ENCODE data around the gene MAP4. TPM values are rescaled to one million over a fixed set of nuclear protein-coding genes. Genes with fewer than 3 reads are reported as not detected.
"Not testable (repeated sequence)": the region's sequence is repeated elsewhere in the genome, so short reads cannot be mapped to it uniquely, and the experiment has no call there.

MAP4 gene
- total RNA-seq, 2 donors from 2014 or later = 80.6 to 89.7 TPM

GRCh38 chr3:47847260-47847659 is 169.0 kb downstream of the MAP4 start:
- ATAC-seq = no peak
- Mint-ChIP-seq H3K4me3 (no peak overlapping the region), H3K36me3 (ENCODE audit: low read depth) (peaks cover 7% of the 10 kb centered on the region), H3K27ac (no peak overlapping the region), H3K4me1 (peaks cover 11% of the 10 kb centered on the region), H3K27me3 (no peaks in the 10 kb centered on the region)
- H3K9me3 ChIP-seq (ENCODE audit: control insufficient read depth, low read length, poor library complexity, severe bottlenecking) = no peaks in the 10 kb centered on the region
- no peak for DNase-seq

GRCh38 chr3:47846880-47847248 is 169.4 kb downstream of the MAP4 start:
- no peaks in the 10 kb centered on the region for H3K27me3 Mint-ChIP-seq
- no peak overlapping the region for H3K4me3 Mint-ChIP-seq
- ATAC-seq (no peak), DNase-seq (no peak)
- no peak overlapping the region for H3K27ac Mint-ChIP-seq
- no peaks in the 10 kb centered on the region for H3K9me3 ChIP-seq (ENCODE audit: control insufficient read depth, low read length, poor library complexity, severe bottlenecking)
- peaks cover 7% of the 10 kb centered on the region for H3K36me3 Mint-ChIP-seq (ENCODE audit: low read depth)
- H3K4me1 Mint-ChIP-seq = peaks cover 11% of the 10 kb centered on the region

GRCh38 chr3:47846186-47846879 is 169.9 kb downstream of the MAP4 start:
- peaks cover 11% of the 10 kb centered on the region for H3K4me1 Mint-ChIP-seq
- H3K9me3 ChIP-seq (ENCODE audit: control insufficient read depth, low read length, poor library complexity, severe bottlenecking) = no peaks in the 10 kb centered on the region
- H3K27me3 Mint-ChIP-seq = no peaks in the 10 kb centered on the region
- no peak overlapping the region for H3K27ac Mint-ChIP-seq
- DNase-seq (no peak), ATAC-seq (no peak)
- H3K4me3 Mint-ChIP-seq = no peak overlapping the region
- H3K36me3 Mint-ChIP-seq (ENCODE audit: low read depth) = peaks cover 7% of the 10 kb centered on the region

- no peaks in the 10 kb centered on the region for H3K27me3 Mint-ChIP-seq
- H3K27ac Mint-ChIP-seq = peak overlapping the region; percentile 37
- no peak for ATAC-seq
- DNase-seq = no peak
- H3K36me3 Mint-ChIP-seq (ENCODE audit: low read depth) = peaks cover 11% of the 10 kb centered on the region
- H3K4me3 Mint-ChIP-seq = no peak overlapping the region
- H3K9me3 ChIP-seq (ENCODE audit: control insufficient read depth, low read length, poor library complexity, severe bottlenecking) = no peaks in the 10 kb centered on the region
- H3K4me1 Mint-ChIP-seq = peaks cover 15% of the 10 kb centered on the region
Measured at GRCh38 chr3:47841786-47842349, 174.3 kb downstream of the MAP4 start.

- Mint-ChIP-seq H3K36me3 (ENCODE audit: low read depth) (peaks cover 11% of the 10 kb centered on the region), H3K4me1 (peaks cover 14% of the 10 kb centered on the region), H3K4me3 (no peak overlapping the region), H3K27ac (peak overlapping the region; percentile 57), H3K27me3 (no peaks in the 10 kb centered on the region)
- no peaks in the 10 kb centered on the region for H3K9me3 ChIP-seq (ENCODE audit: control insufficient read depth, low read length, poor library complexity, severe bottlenecking)
- no peak for ATAC-seq
- no peak for DNase-seq
Measured at GRCh38 chr3:47838503-47838902, 177.7 kb downstream of the MAP4 start.

GRCh38 chr3:47836986-47837385 is 179.2 kb downstream of the MAP4 start:
- H3K27ac Mint-ChIP-seq = no peak overlapping the region

GRCh38 chr3:47829482-47829881 is 186.7 kb downstream of the MAP4 start:
- H3K4me1 Mint-ChIP-seq = peaks cover 22% of the 10 kb centered on the region
- H3K27ac Mint-ChIP-seq; DNase-seq; ATAC-seq; H3K9me3 ChIP-seq (ENCODE audit: control insufficient read depth, low read length, poor library complexity, severe bottlenecking); H3K36me3 Mint-ChIP-seq (ENCODE audit: low read depth); H3K4me3 Mint-ChIP-seq; H3K27me3 Mint-ChIP-seq: not testable (repeated sequence)

More at GRCh38 chr3:47836986-47837385, 179.2 kb downstream of the MAP4 start:
- Mint-ChIP-seq H3K4me1 (peaks cover 14% of the 10 kb centered on the region), H3K36me3 (ENCODE audit: low read depth) (peaks cover 14% of the 10 kb centered on the region), H3K27me3 (no peaks in the 10 kb centered on the region), H3K4me3 (no peak overlapping the region)
- no peaks in the 10 kb centered on the region for H3K9me3 ChIP-seq (ENCODE audit: control insufficient read depth, low read length, poor library complexity, severe bottlenecking)
- no peak for ATAC-seq
- no peak for DNase-seq

GRCh38 chr3:47825590-47825989 is 190.6 kb downstream of the MAP4 start:
- H3K9me3 ChIP-seq (ENCODE audit: control insufficient read depth, low read length, poor library complexity, severe bottlenecking) = no peaks in the 10 kb centered on the region
- ATAC-seq (no peak), DNase-seq (no peak)
- Mint-ChIP-seq H3K4me1 (peaks cover 22% of the 10 kb centered on the region), H3K27ac (peak overlapping the region; percentile 91), H3K36me3 (ENCODE audit: low read depth) (no peaks in the 10 kb centered on the region), H3K4me3 (peak overlapping the region; percentile 91), H3K27me3 (no peaks in the 10 kb centered on the region)

- no peaks in the 10 kb centered on the region for H3K36me3 Mint-ChIP-seq (ENCODE audit: low read depth)
- ATAC-seq = peak; percentile 99
- peak overlapping the region; percentile 91 for H3K4me3 Mint-ChIP-seq
- no peaks in the 10 kb centered on the region for H3K9me3 ChIP-seq (ENCODE audit: control insufficient read depth, low read length, poor library complexity, severe bottlenecking)
- peak overlapping the region; percentile 91 for H3K27ac Mint-ChIP-seq
- H3K27me3 Mint-ChIP-seq = no peaks in the 10 kb centered on the region
- H3K4me1 Mint-ChIP-seq = peaks cover 22% of the 10 kb centered on the region
- peak; percentile 75 to 76 (median 76) for DNase-seq
Measured at GRCh38 chr3:47824541-47825473, 191.4 kb downstream of the MAP4 start.

GRCh38 chr3:47817609-47818008 is 198.6 kb downstream of the MAP4 start:
- Mint-ChIP-seq H3K27me3 (no peaks in the 10 kb centered on the region), H3K4me3 (no peak overlapping the region), H3K36me3 (ENCODE audit: low read depth) (peaks cover 2% of the 10 kb centered on the region), H3K4me1 (peaks cover 3% of the 10 kb centered on the region), H3K27ac (no peak overlapping the region)
- DNase-seq (no peak), ATAC-seq (no peak)
- H3K9me3 ChIP-seq (ENCODE audit: control insufficient read depth, low read length, poor library complexity, severe bottlenecking) = no peaks in the 10 kb centered on the region

GRCh38 chr3:47813551-47814177 is 202.6 kb downstream of the MAP4 start:
- ATAC-seq (no peak), DNase-seq (no peak)
- H3K4me3 Mint-ChIP-seq = no peak overlapping the region
- peaks cover 5% of the 10 kb centered on the region for H3K4me1 Mint-ChIP-seq
- peaks cover 5% of the 10 kb centered on the region for H3K36me3 Mint-ChIP-seq (ENCODE audit: low read depth)
- no peaks in the 10 kb centered on the region for H3K9me3 ChIP-seq (ENCODE audit: control insufficient read depth, low read length, poor library complexity, severe bottlenecking)
- H3K27me3 Mint-ChIP-seq = no peaks in the 10 kb centered on the region
- H3K27ac Mint-ChIP-seq = peak overlapping the region; percentile 37

- H3K36me3 Mint-ChIP-seq (ENCODE audit: low read depth) = no peaks in the 10 kb centered on the region
- no peak overlapping the region for H3K27ac Mint-ChIP-seq
- H3K4me1 Mint-ChIP-seq = peaks cover 14% of the 10 kb centered on the region
- no peak overlapping the region for H3K4me3 Mint-ChIP-seq
- H3K27me3 Mint-ChIP-seq = no peaks in the 10 kb centered on the region
- H3K9me3 ChIP-seq (ENCODE audit: control insufficient read depth, low read length, poor library complexity, severe bottlenecking) = no peaks in the 10 kb centered on the region
- DNase-seq (no peak), ATAC-seq (no peak)
Measured at GRCh38 chr3:47804577-47804976, 211.6 kb downstream of the MAP4 start.

GRCh38 chr3:47803480-47804025 is 212.7 kb downstream of the MAP4 start:
- peak overlapping the region; percentile 92 for H3K27ac Mint-ChIP-seq
- H3K36me3 Mint-ChIP-seq (ENCODE audit: low read depth) = no peaks in the 10 kb centered on the region
- ATAC-seq (no peak), DNase-seq (no peak)
- peaks cover 14% of the 10 kb centered on the region for H3K4me1 Mint-ChIP-seq
- H3K9me3 ChIP-seq (ENCODE audit: control insufficient read depth, low read length, poor library complexity, severe bottlenecking) = no peaks in the 10 kb centered on the region
- no peaks in the 10 kb centered on the region for H3K27me3 Mint-ChIP-seq
- H3K4me3 Mint-ChIP-seq = peak overlapping the region; percentile 96
